Mesendoderm (in vitro differentiated cells): ENCODE data around the gene CAMTA1.

Experiments
- DNase-seq: peaks from one replicate; pipeline ENCODE4 v3.0.0; 2013
- H2AK5ac ChIP-seq: 2 replicates; pipeline ENCODE4 v1.6.1; 2013; ENCODE audit warnings: low read length, inconsistent platforms
- H2BK120ac ChIP-seq: 2 replicates; pipeline ENCODE4 v1.6.1; 2013; ENCODE audit warnings: low read depth, mild to moderate bottlenecking, low read length, moderate library complexity, mixed read lengths
- H2BK15ac ChIP-seq: replicated peaks from 2 replicates; pipeline ENCODE4 v1.6.1; 2013; ENCODE audit warnings: low read depth, mild to moderate bottlenecking, moderate library complexity
- H2BK5ac ChIP-seq: 2 replicates; pipeline ENCODE4 v1.6.1; 2013; ENCODE audit warnings: low read length, inconsistent platforms
- H3K18ac ChIP-seq: 2 replicates; pipeline ENCODE4 v1.6.1; 2013; ENCODE audit warnings: mild to moderate bottlenecking, low read length, mixed read lengths
- H3K23ac ChIP-seq: one replicate; pipeline ENCODE4 v1.6.1; 2013; ENCODE audit warnings: low read length
- H3K27ac ChIP-seq: 2 replicates; pipeline ENCODE4 v1.5.1; 2013; ENCODE audit warnings: low read depth, mild to moderate bottlenecking, inconsistent platforms, low read length, moderate library complexity
- H3K27me3 ChIP-seq: 2 replicates; pipeline ENCODE4 v1.6.1; 2013; ENCODE audit warnings: low read length, control low read depth, mild to moderate bottlenecking, inconsistent platforms; ENCODE audit not compliant: insufficient read depth, poor library complexity
- H3K36me3 ChIP-seq: 2 replicates; pipeline ENCODE4 v1.6.1; 2013; ENCODE audit warnings: low read length, inconsistent platforms; ENCODE audit not compliant: control insufficient read depth, insufficient read depth
- H3K4ac ChIP-seq: one replicate; pipeline ENCODE4 v1.6.1; 2013; ENCODE audit warnings: low read depth, mild to moderate bottlenecking, low read length, moderate library complexity
- H3K4me1 ChIP-seq: 2 replicates; pipeline ENCODE4 v1.6.1; 2013; ENCODE audit warnings: low read depth, low read length, inconsistent platforms; ENCODE audit not compliant: control insufficient read depth
- H3K4me2 ChIP-seq: 2 replicates; pipeline ENCODE4 v1.6.1; 2013; ENCODE audit warnings: low read length
- H3K4me3 ChIP-seq: 2 replicates; pipeline ENCODE4 v1.5.1; 2013; ENCODE audit warnings: mild to moderate bottlenecking, low read length
- H3K56ac ChIP-seq: one replicate; pipeline ENCODE4 v1.6.1; 2013; ENCODE audit warnings: low read length
- H3K79me1 ChIP-seq: 2 replicates; pipeline ENCODE4 v1.6.1; 2013; ENCODE audit warnings: low read length, inconsistent platforms
- H3K79me2 ChIP-seq: 2 replicates; pipeline ENCODE4 v1.6.1; 2013; ENCODE audit warnings: mild to moderate bottlenecking, low read length; ENCODE audit not compliant: control insufficient read depth, insufficient read depth
- H3K9ac ChIP-seq: 2 replicates; pipeline ENCODE4 v1.6.1; 2013; ENCODE audit warnings: low read length, inconsistent platforms
- H4K5ac ChIP-seq: one replicate; pipeline ENCODE4 v1.6.1; 2013; ENCODE audit warnings: low read length
- H4K8ac ChIP-seq: one replicate; pipeline ENCODE4 v1.6.1; 2013; ENCODE audit warnings: low read depth, mild to moderate bottlenecking, control low read depth, low read length, moderate library complexity
- WGBS: extraction: QIAGEN DNeasy Blood & Tissue Kit; methylation state at CpG from one replicate; pipeline ENCODE4 v1.1.7; 2013; ENCODE audit warnings: low lambda C conversion rate, missing lambda C conversion rate; ENCODE audit not compliant: insufficient coverage; ENCODE audit errors: extremely low coverage; 5-methylcytosine and 5-hydroxymethylcytosine counted together

Gene CAMTA1

GRCh38 chr1:6788946-6789345 is 3.7 kb downstream of the CAMTA1 start:
- Histone ChIP-seq H2BK5ac (no peak overlapping the region), H3K4me1 (peaks cover 6% of the 10 kb centered on the region), H3K27ac (no peak overlapping the region), H3K56ac (no peak overlapping the region), H3K9ac (no peak overlapping the region), H3K27me3 (no peaks in the 10 kb centered on the region), H3K4me2 (no peak overlapping the region), H3K79me2 (peaks cover 56% of the 10 kb centered on the region), H2BK15ac (no peak overlapping the region), H3K36me3 (no peaks in the 10 kb centered on the region), H3K79me1 (peaks cover 26% of the 10 kb centered on the region), H3K18ac (no peak overlapping the region), H4K5ac (no peak overlapping the region), H2AK5ac (no peak overlapping the region), H3K23ac (no peak overlapping the region), H3K4me3 (no peak overlapping the region), H4K8ac (no peak overlapping the region), H2BK120ac (no peak overlapping the region), H3K4ac (no peak overlapping the region)
- WGBS: no CpG with 5 or more reads among the region's 2 CpGs
- DNase-seq: no peak

GRCh38 chr1:6790146-6790545 is 4.9 kb downstream of the CAMTA1 start:
- Histone ChIP-seq H3K9ac (no peak overlapping the region), H3K27ac (no peak overlapping the region), H3K79me2 (peaks cover 60% of the 10 kb centered on the region), H3K23ac (no peak overlapping the region), H3K27me3 (no peaks in the 10 kb centered on the region), H3K36me3 (no peaks in the 10 kb centered on the region), H3K4me3 (no peak overlapping the region), H2BK120ac (no peak overlapping the region), H3K56ac (no peak overlapping the region), H2AK5ac (no peak overlapping the region), H4K5ac (no peak overlapping the region), H3K4me1 (peaks cover 6% of the 10 kb centered on the region), H2BK5ac (no peak overlapping the region), H3K4ac (no peak overlapping the region), H4K8ac (no peak overlapping the region), H3K4me2 (no peak overlapping the region), H3K18ac (no peak overlapping the region), H2BK15ac (no peak overlapping the region), H3K79me1 (peaks cover 27% of the 10 kb centered on the region)
- WGBS: no CpG with 5 or more reads among the region's 2 CpGs
- DNase-seq: no peak

DNA sequence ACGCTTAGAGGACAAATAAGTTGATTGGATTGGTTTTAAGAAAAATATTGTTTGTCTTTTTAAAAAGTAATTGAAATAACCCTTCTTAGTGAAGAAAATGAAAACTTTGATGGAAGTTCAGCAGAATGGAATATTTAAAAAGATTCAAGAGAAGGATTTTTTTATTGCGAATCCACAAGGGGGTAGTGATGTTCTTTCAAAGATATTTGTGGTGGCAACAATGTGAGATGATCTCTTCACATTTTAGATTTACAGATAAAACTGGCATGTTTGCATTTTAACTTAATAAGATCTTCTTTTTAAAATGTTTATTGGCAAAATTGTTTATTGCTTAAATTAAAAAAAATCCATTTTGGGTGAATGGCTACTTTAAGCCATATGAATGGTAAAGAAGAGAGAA is 8.9 kb downstream of the CAMTA1 start:
- no peak overlapping the region for H3K56ac ChIP-seq
- H3K4ac ChIP-seq: no peak overlapping the region
- peak; percentile 63 for DNase-seq
- H2AK5ac ChIP-seq: no peak overlapping the region
- no peak overlapping the region for H3K9ac ChIP-seq
- H3K4me2 ChIP-seq: no peak overlapping the region
- H3K79me1 ChIP-seq: peaks cover 14% of the 10 kb centered on the region
- H3K79me2 ChIP-seq: peaks cover 41% of the 10 kb centered on the region
- no peak overlapping the region for H2BK5ac ChIP-seq
- no peak overlapping the region for H3K18ac ChIP-seq
- no peak overlapping the region for H3K4me3 ChIP-seq
- no peak overlapping the region for H4K8ac ChIP-seq
- H3K36me3 ChIP-seq: no peaks in the 10 kb centered on the region
- no peak overlapping the region for H2BK120ac ChIP-seq
- WGBS: no CpG with 5 or more reads among the region's 2 CpGs
- H3K4me1 ChIP-seq: no peaks in the 10 kb centered on the region
- no peak overlapping the region for H3K27ac ChIP-seq
- no peak overlapping the region for H2BK15ac ChIP-seq
- H3K27me3 ChIP-seq: no peaks in the 10 kb centered on the region
- H3K23ac ChIP-seq: no peak overlapping the region
- H4K5ac ChIP-seq: no peak overlapping the region

GRCh38 chr1:6795203-6795602 is 9.9 kb downstream of the CAMTA1 start:
- Histone ChIP-seq H4K5ac (no peak overlapping the region), H2BK120ac (no peak overlapping the region), H3K27ac (no peak overlapping the region), H3K79me2 (peaks cover 39% of the 10 kb centered on the region), H3K27me3 (no peaks in the 10 kb centered on the region), H2BK5ac (no peak overlapping the region), H3K23ac (no peak overlapping the region), H3K79me1 (peaks cover 14% of the 10 kb centered on the region), H4K8ac (no peak overlapping the region), H3K36me3 (no peaks in the 10 kb centered on the region), H2BK15ac (no peak overlapping the region), H3K4me2 (no peak overlapping the region), H3K4ac (no peak overlapping the region), H3K9ac (no peak overlapping the region), H3K4me3 (no peak overlapping the region), H3K18ac (no peak overlapping the region), H3K4me1 (no peaks in the 10 kb centered on the region), H3K56ac (no peak overlapping the region), H2AK5ac (no peak overlapping the region)
- WGBS: no CpG with 5 or more reads among the region's 4 CpGs
- DNase-seq: no peak

- H4K8ac ChIP-seq: no peak overlapping the region
- H3K4me3 ChIP-seq: no peak overlapping the region
- peaks cover 40% of the 10 kb centered on the region for H3K79me2 ChIP-seq
- peak; percentile 53 for DNase-seq
- no peak overlapping the region for H3K56ac ChIP-seq
- H4K5ac ChIP-seq: no peak overlapping the region
- H3K36me3 ChIP-seq: no peaks in the 10 kb centered on the region
- H3K4me1 ChIP-seq: no peaks in the 10 kb centered on the region
- no peak overlapping the region for H3K23ac ChIP-seq
- H3K4me2 ChIP-seq: no peak overlapping the region
- H2BK120ac ChIP-seq: no peak overlapping the region
- H2AK5ac ChIP-seq: no peak overlapping the region
- H2BK15ac ChIP-seq: no peak overlapping the region
- no peak overlapping the region for H3K4ac ChIP-seq
- no peaks in the 10 kb centered on the region for H3K27me3 ChIP-seq
- no CpG with 5 or more reads among the region's 2 CpGs for WGBS
- H3K9ac ChIP-seq: no peak overlapping the region
- no peak overlapping the region for H3K18ac ChIP-seq
- peaks cover 15% of the 10 kb centered on the region for H3K79me1 ChIP-seq
- no peak overlapping the region for H2BK5ac ChIP-seq
- H3K27ac ChIP-seq: no peak overlapping the region
These were observed 10.4 kb downstream of the CAMTA1 start for GRCh38 chr1:6795661-6796060.

DNA sequence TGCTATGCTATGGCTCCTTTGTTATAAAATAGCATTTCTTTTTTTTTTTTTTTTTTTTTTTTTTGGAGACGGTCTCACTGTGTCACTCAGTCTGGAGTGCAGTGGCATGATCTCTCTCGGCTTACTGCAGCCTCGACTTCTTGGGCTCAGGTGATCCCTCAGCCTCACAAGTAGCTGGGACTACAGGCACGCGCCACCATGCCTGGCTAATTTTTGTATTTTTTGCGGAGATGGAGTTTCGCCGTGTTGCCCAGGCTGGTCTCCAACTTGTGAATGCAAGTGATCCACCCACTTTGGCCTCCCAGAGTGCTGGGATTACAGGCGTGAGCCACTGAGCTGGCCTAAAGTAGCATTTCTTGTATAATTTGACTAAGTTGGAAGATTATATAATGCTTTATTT is 10.8 kb downstream of the CAMTA1 start:
- Histone ChIP-seq H3K4ac (no peak overlapping the region), H3K27me3 (no peaks in the 10 kb centered on the region), H3K4me2 (no peak overlapping the region), H4K8ac (peak overlapping the region; percentile 39), H3K79me1 (peaks cover 17% of the 10 kb centered on the region), H3K4me3 (no peak overlapping the region), H3K23ac (no peak overlapping the region), H2BK5ac (no peak overlapping the region), H3K18ac (peak overlapping the region; percentile 90), H3K9ac (no peak overlapping the region), H3K79me2 (peaks cover 43% of the 10 kb centered on the region), H3K27ac (no peak overlapping the region), H2BK120ac (no peak overlapping the region), H3K4me1 (no peaks in the 10 kb centered on the region), H2AK5ac (no peak overlapping the region), H4K5ac (no peak overlapping the region), H2BK15ac (no peak overlapping the region), H3K56ac (no peak overlapping the region), H3K36me3 (no peaks in the 10 kb centered on the region)
- WGBS: no CpG with 5 or more reads among the region's 9 CpGs
- no peak for DNase-seq
